Hepatocyte (in vitro differentiated cells): ENCODE data around the gene MSANTD1. TPM values are rescaled to one million over a fixed set of nuclear protein-coding genes. Genes with fewer than 3 reads are reported as not detected.
A peak's percentile ranks its signal among the peaks of the same experiment; 100 is the strongest.

Experiments used
- DNase-seq: peaks from one replicate; pipeline ENCODE4 v3.0.0-alpha.2; 2016; ENCODE audit warnings: low spot score
- H2AFZ ChIP-seq: fragments of 200-600 bp; sonication (generic); 2 replicates; pipeline ENCODE4 v1.6.0; 2016; ENCODE audit warnings: antibody characterized with exemption, mild to moderate bottlenecking
- H3K27ac ChIP-seq: fragments of 200-600 bp; sonication (generic); 2 replicates; pipeline ENCODE4 v1.5.1; 2016; ENCODE audit warnings: mild to moderate bottlenecking
- H3K27me3 ChIP-seq: fragments of 200-600 bp; sonication (generic); 2 replicates; pipeline ENCODE4 v1.6.1; 2016
- H3K36me3 ChIP-seq: fragments of 200-600 bp; sonication (generic); replicated peaks from 2 replicates; pipeline ENCODE4 v1.5.1; 2016; ENCODE audit warnings: low read depth; ENCODE audit not compliant: insufficient read depth
- H3K4me1 ChIP-seq: fragments of 200-600 bp; sonication (generic); 2 replicates; pipeline ENCODE4 v1.5.1; 2016; ENCODE audit warnings: mild to moderate bottlenecking, moderate library complexity; ENCODE audit not compliant: insufficient read depth
- H3K4me2 ChIP-seq: fragments of 200-600 bp; sonication (generic); 2 replicates; pipeline ENCODE4 v1.6.0; 2016
- H3K4me3 ChIP-seq: fragments of 200-600 bp; sonication (generic); 2 replicates; pipeline ENCODE4 v1.5.1; 2016; ENCODE audit warnings: mild to moderate bottlenecking
- H3K79me2 ChIP-seq: fragments of 200-600 bp; sonication (generic); 2 replicates; pipeline ENCODE4 v1.6.0; 2017; ENCODE audit warnings: mild to moderate bottlenecking
- H3K9me2 ChIP-seq: fragments of 200-600 bp; sonication (generic); replicated peaks from 2 replicates; pipeline ENCODE4 v1.6.0; 2017; ENCODE audit warnings: mild to moderate bottlenecking; ENCODE audit not compliant: insufficient read depth
- H3K9me3 ChIP-seq: fragments of 200-600 bp; sonication (generic); 2 replicates; pipeline ENCODE4 v1.5.1; 2016; ENCODE audit warnings: low read depth, mild to moderate bottlenecking
- H4K20me1 ChIP-seq: fragments of 200-600 bp; sonication (generic); 2 replicates; pipeline ENCODE4 v1.6.0; 2016; ENCODE audit warnings: mild to moderate bottlenecking; ENCODE audit not compliant: insufficient read depth, poor library complexity, severe bottlenecking
- CTCF ChIP-seq: fragments of 200-600 bp; sonication (generic); IDR thresholded peaks from 2 replicates; pipeline ENCODE4 v1.5.1; 2016; ENCODE audit warnings: antibody characterized with exemption, mild to moderate bottlenecking; ENCODE audit not compliant: poor library complexity
- EZH2 ChIP-seq: fragments of 200-600 bp; sonication (generic); IDR thresholded peaks from 2 replicates; pipeline ENCODE4 v1.6.1; 2016; ENCODE audit warnings: antibody characterized with exemption, mild to moderate bottlenecking, borderline replicate concordance
- EZH2phosphoT487 ChIP-seq: fragments of 200-600 bp; sonication (generic); IDR thresholded peaks from one replicate; pipeline ENCODE4 v1.6.1; 2018; ENCODE audit warnings: antibody characterized with exemption, mild to moderate bottlenecking, low read depth, moderate library complexity; ENCODE audit not compliant: unreplicated experiment, severe bottlenecking
- WGBS: methylation state at CpG from one replicate; pipeline ENCODE4 v1.1.6; 2016; ENCODE audit warnings: low lambda C conversion rate; ENCODE audit errors: missing lambda C conversion rate; 5-methylcytosine and 5-hydroxymethylcytosine counted together
- polyA plus RNA-seq: library from polyadenylated mRNA; unstranded; fragments of >200 nt; fragmentation: Nextera tagmentation; extraction: Ambion mirVana; gene quantifications from 2 replicates; pipeline ENCODE4 v1.2.1, GENCODE V29; 2016
- total RNA-seq: library from RNA; depleted of rRNA; stranded (reverse); fragments of >200 nt; gene quantifications from 2 replicates; pipeline ENCODE4 v1.2.3, GENCODE V29; 2014

The MSANTD1 gene
- total and polyA plus RNA-seq, 2 experiments from 2014 or later = 0.51 to 0.57 TPM

- no peak for DNase-seq
- Histone ChIP-seq H3K4me2 (no peak overlapping the region), H3K4me3 (no peak overlapping the region), H3K27me3 (no peaks in the 10 kb centered on the region), H3K27ac (no peak overlapping the region), H4K20me1 (no peaks in the 10 kb centered on the region), H3K9me3 (no peaks in the 10 kb centered on the region), H3K79me2 (no peaks in the 10 kb centered on the region), H3K36me3 (no peaks in the 10 kb centered on the region), H3K4me1 (peaks cover 21% of the 10 kb centered on the region), H3K9me2 (no peaks in the 10 kb centered on the region), H2AFZ (no peak overlapping the region)
- WGBS = 92% methylated on average over 11 of the region's 11 CpGs
- TF ChIP-seq EZH2phosphoT487 (no peak), EZH2 (no peak), CTCF (no peak)
Observed at GRCh38 chr4:3205995-3206394, 43.0 kb upstream of the MSANTD1 start.

- H3K4me3 ChIP-seq = no peak overlapping the region
- TF ChIP-seq EZH2 (no peak), EZH2phosphoT487 (no peak), CTCF (no peak)
- no peaks in the 10 kb centered on the region for H4K20me1 ChIP-seq
- DNase-seq = no peak
- peak overlapping the region; percentile 75 for H3K27ac ChIP-seq
- no peaks in the 10 kb centered on the region for H3K9me3 ChIP-seq
- 94% methylated on average over 18 of the region's 18 CpGs for WGBS
- no peaks in the 10 kb centered on the region for H3K79me2 ChIP-seq
- no peak overlapping the region for H2AFZ ChIP-seq
- peaks cover 21% of the 10 kb centered on the region for H3K4me1 ChIP-seq
- no peaks in the 10 kb centered on the region for H3K36me3 ChIP-seq
- H3K9me2 ChIP-seq = no peaks in the 10 kb centered on the region
- no peaks in the 10 kb centered on the region for H3K27me3 ChIP-seq
- H3K4me2 ChIP-seq = no peak overlapping the region
Observed at GRCh38 chr4:3206439-3207100, 42.4 kb upstream of the MSANTD1 start.

- peak overlapping the region; percentile 75 for H3K27ac ChIP-seq
- H3K4me2 ChIP-seq = peak overlapping the region; percentile 13
- 62% methylated on average over 5 of the region's 5 CpGs for WGBS
- H3K9me2 ChIP-seq = no peaks in the 10 kb centered on the region
- no peaks in the 10 kb centered on the region for H3K36me3 ChIP-seq
- no peaks in the 10 kb centered on the region for H3K9me3 ChIP-seq
- peaks cover 21% of the 10 kb centered on the region for H3K4me1 ChIP-seq
- H3K27me3 ChIP-seq = no peaks in the 10 kb centered on the region
- H2AFZ ChIP-seq = no peak overlapping the region
- no peak overlapping the region for H3K4me3 ChIP-seq
- peak; percentile 23 for DNase-seq
- H4K20me1 ChIP-seq = no peaks in the 10 kb centered on the region
- no peak for TF ChIP-seq CTCF
- TF ChIP-seq EZH2phosphoT487 = no peak
- H3K79me2 ChIP-seq = no peaks in the 10 kb centered on the region
Observed at GRCh38 chr4:3207531-3208037, 41.4 kb upstream of the MSANTD1 start.

GRCh38 chr4:3208826-3209225 is 40.1 kb upstream of the MSANTD1 start:
- Histone ChIP-seq H3K9me3 (no peaks in the 10 kb centered on the region), H3K79me2 (no peaks in the 10 kb centered on the region), H3K4me2 (no peak overlapping the region), H3K4me1 (peaks cover 16% of the 10 kb centered on the region), H3K36me3 (no peaks in the 10 kb centered on the region), H3K27me3 (no peaks in the 10 kb centered on the region), H3K4me3 (no peak overlapping the region), H4K20me1 (no peaks in the 10 kb centered on the region), H3K9me2 (no peaks in the 10 kb centered on the region), H2AFZ (no peak overlapping the region), H3K27ac (no peak overlapping the region)
- WGBS = 94% methylated on average over 14 of the region's 14 CpGs
- DNase-seq = no peak
- TF ChIP-seq EZH2phosphoT487 (no peak), CTCF (no peak), EZH2 (no peak)
